ENCODE results near the gene KLK10. TPM values are rescaled to one million over a fixed set of nuclear protein-coding genes. Genes with fewer than 3 reads are reported as not detected.

The KLK10 gene
- polyA plus RNA-seq, 1 of the 3 experiments (the other 2 are of a cell fraction): not detected

- no peak for TF ChIP-seq CHD2 (IDR thresholded peaks at IDR 0.05; ENCODE audit: low read length, partially characterized antibody)
- no peak for TF ChIP-seq FOXM1 (IDR thresholded peaks at IDR 0.05; ENCODE audit: low read depth)
- TF ChIP-seq, protein P1, sequence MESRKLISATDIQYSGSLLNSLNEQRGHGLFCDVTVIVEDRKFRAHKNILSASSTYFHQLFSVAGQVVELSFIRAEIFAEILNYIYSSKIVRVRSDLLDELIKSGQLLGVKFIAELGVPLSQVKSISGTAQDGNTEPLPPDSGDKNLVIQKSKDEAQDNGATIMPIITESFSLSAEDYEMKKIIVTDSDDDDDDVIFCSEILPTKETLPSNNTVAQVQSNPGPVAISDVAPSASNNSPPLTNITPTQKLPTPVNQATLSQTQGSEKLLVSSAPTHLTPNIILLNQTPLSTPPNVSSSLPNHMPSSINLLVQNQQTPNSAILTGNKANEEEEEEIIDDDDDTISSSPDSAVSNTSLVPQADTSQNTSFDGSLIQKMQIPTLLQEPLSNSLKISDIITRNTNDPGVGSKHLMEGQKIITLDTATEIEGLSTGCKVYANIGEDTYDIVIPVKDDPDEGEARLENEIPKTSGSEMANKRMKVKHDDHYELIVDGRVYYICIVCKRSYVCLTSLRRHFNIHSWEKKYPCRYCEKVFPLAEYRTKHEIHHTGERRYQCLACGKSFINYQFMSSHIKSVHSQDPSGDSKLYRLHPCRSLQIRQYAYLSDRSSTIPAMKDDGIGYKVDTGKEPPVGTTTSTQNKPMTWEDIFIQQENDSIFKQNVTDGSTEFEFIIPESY (IDR thresholded peaks at IDR 0.05; ENCODE audit: borderline replicate concordance, low read depth): no peak
- no peak for TF ChIP-seq GABPA (IDR thresholded peaks at IDR 0.05; ENCODE audit: low read depth)
Observed at GRCh38 chr19:51002542-51003311, 16.8 kb downstream of the KLK10 start (continued).

- Histone ChIP-seq H2AFZ (ENCODE audit: low read depth) (no peak overlapping the region), H3K79me2 (ENCODE audit: insufficient read depth) (no peaks in the 10 kb centered on the region), H3K9ac (no peak overlapping the region), H3K9me2 (no peaks in the 10 kb centered on the region), H3K4me2 (no peak overlapping the region), H3K4me1 (ENCODE audit: control insufficient read depth in 1 of 2, insufficient read depth in 2 of 2, low read depth in 1 of 2, low read length in 1 of 2) (no peaks in the 10 kb centered on the region), H3K27me3 (ENCODE audit: insufficient read depth) (peaks cover 20% of the 10 kb centered on the region; the same call in 1 of the 2 replicates), H3F3A (replicated peaks; ENCODE audit: insufficient read depth) (no peaks in the 10 kb centered on the region), H3K4me3 (ENCODE audit: low read depth in 2 of 2, low read length in 1 of 2) (no peak overlapping the region), H3K9me3 (no peaks in the 10 kb centered on the region), H3K27ac (ENCODE audit: low read depth in 2 of 2, low read length in 1 of 2) (no peak overlapping the region), H3K36me3 (replicated peaks in 1 of 2; ENCODE audit: control insufficient read depth in 1 of 2, insufficient read depth in 2 of 2, low read length in 1 of 2) (no peaks in the 10 kb centered on the region), H4K20me1 (ENCODE audit: insufficient read depth) (no peaks in the 10 kb centered on the region)
- ChIA-PET CTCF (no interaction called here), POLR2A (no interaction called here)
- DNase-seq: no peak
- TF ChIP-seq TCF12 (IDR thresholded peaks at IDR 0.05): no peak
- no peak for TF ChIP-seq RCOR1 (IDR thresholded peaks at IDR 0.05; ENCODE audit: low read length)
- TF ChIP-seq RAD21 (IDR thresholded peaks at IDR 0.05; ENCODE audit: low read length): no peak
- TF ChIP-seq, protein P2, sequence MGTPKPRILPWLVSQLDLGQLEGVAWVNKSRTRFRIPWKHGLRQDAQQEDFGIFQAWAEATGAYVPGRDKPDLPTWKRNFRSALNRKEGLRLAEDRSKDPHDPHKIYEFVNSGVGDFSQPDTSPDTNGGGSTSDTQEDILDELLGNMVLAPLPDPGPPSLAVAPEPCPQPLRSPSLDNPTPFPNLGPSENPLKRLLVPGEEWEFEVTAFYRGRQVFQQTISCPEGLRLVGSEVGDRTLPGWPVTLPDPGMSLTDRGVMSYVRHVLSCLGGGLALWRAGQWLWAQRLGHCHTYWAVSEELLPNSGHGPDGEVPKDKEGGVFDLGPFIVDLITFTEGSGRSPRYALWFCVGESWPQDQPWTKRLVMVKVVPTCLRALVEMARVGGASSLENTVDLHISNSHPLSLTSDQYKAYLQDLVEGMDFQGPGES (IDR thresholded peaks at IDR 0.05; ENCODE audit: low read depth, low read length): no peak
- TF ChIP-seq NRF1 (IDR thresholded peaks at IDR 0.05; ENCODE audit: low read depth, low read length): no peak
- 26% methylated on average over 11 of the region's 12 CpGs for WGBS (ENCODE audit: low lambda C conversion rate)
Observed at GRCh38 chr19:51002089-51002532, 17.4 kb downstream of the KLK10 start.

GRCh38 chr19:51001515-51001914 is 18.0 kb downstream of the KLK10 start, which contains the start of gene KLK8:
KLK8 (minus strand) TSS chr19:51001604; CDS start chr19:51001167, 437 bp downstream.
- H3K79me2 ChIP-seq (ENCODE audit: insufficient read depth): no peaks in the 10 kb centered on the region
- H4K20me1 ChIP-seq (ENCODE audit: insufficient read depth): no peaks in the 10 kb centered on the region
- no peak within 1 kb of the TSS for H3K27ac ChIP-seq (ENCODE audit: low read depth in 2 of 2, low read length in 1 of 2)
- peaks cover 20% of the 10 kb centered on the region; the same call in 1 of the 2 replicates for H3K27me3 ChIP-seq (ENCODE audit: insufficient read depth)
- WGBS (ENCODE audit: low lambda C conversion rate): 10% methylated on average over 7 of the region's 7 CpGs
- H3K4me1 ChIP-seq (ENCODE audit: control insufficient read depth in 1 of 2, insufficient read depth in 2 of 2, low read depth in 1 of 2, low read length in 1 of 2): no peaks in the 10 kb centered on the region
- no peaks in the 10 kb centered on the region for H3F3A ChIP-seq (replicated peaks; ENCODE audit: insufficient read depth)
- H3K36me3 ChIP-seq (replicated peaks in 1 of 2; ENCODE audit: control insufficient read depth in 1 of 2, insufficient read depth in 2 of 2, low read length in 1 of 2): no peaks in the 10 kb centered on the region
- H3K9me2 ChIP-seq: no peaks in the 10 kb centered on the region
- H3K9me3 ChIP-seq: no peaks in the 10 kb centered on the region
- no peak within 1 kb of the TSS for H3K4me3 ChIP-seq (ENCODE audit: low read depth in 2 of 2, low read length in 1 of 2)
- POLR2A ChIA-PET: no interaction called here
- no peak within 1 kb of the TSS for H3K9ac ChIP-seq
- H2AFZ ChIP-seq (ENCODE audit: low read depth): no peak within 1 kb of the TSS
- no peak for DNase-seq
- CTCF ChIA-PET: interaction anchor here (0.8 kb wide), 1 partner anchor 15 kb away, joined by 3 read pairs; no protein-coding TSS in a partner anchor
- no peak within 1 kb of the TSS for H3K4me2 ChIP-seq
- TF ChIP-seq EP300 (IDR thresholded peaks at IDR 0.05; ENCODE audit: borderline replicate concordance in 1 of 2, low read depth in 1 of 2, low read length in 1 of 2): no peak
- TF ChIP-seq RFX5 (IDR thresholded peaks at IDR 0.05; ENCODE audit: low read length): no peak
- no peak for TF ChIP-seq GATA2 (CRISPR knock-in tag; IDR thresholded peaks at IDR 0.05)
- no peak for TF ChIP-seq FOXM1 (IDR thresholded peaks at IDR 0.05; ENCODE audit: low read depth)
- TF ChIP-seq, protein P3, sequence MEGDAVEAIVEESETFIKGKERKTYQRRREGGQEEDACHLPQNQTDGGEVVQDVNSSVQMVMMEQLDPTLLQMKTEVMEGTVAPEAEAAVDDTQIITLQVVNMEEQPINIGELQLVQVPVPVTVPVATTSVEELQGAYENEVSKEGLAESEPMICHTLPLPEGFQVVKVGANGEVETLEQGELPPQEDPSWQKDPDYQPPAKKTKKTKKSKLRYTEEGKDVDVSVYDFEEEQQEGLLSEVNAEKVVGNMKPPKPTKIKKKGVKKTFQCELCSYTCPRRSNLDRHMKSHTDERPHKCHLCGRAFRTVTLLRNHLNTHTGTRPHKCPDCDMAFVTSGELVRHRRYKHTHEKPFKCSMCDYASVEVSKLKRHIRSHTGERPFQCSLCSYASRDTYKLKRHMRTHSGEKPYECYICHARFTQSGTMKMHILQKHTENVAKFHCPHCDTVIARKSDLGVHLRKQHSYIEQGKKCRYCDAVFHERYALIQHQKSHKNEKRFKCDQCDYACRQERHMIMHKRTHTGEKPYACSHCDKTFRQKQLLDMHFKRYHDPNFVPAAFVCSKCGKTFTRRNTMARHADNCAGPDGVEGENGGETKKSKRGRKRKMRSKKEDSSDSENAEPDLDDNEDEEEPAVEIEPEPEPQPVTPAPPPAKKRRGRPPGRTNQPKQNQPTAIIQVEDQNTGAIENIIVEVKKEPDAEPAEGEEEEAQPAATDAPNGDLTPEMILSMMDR (IDR thresholded peaks at IDR 0.05): no peak
- no peak for TF ChIP-seq GABPA (IDR thresholded peaks at IDR 0.05; ENCODE audit: low read depth)
- TF ChIP-seq FOSL2 (IDR thresholded peaks at IDR 0.05; ENCODE audit: borderline replicate concordance, low read depth): no peak
- TF ChIP-seq, protein P4, sequence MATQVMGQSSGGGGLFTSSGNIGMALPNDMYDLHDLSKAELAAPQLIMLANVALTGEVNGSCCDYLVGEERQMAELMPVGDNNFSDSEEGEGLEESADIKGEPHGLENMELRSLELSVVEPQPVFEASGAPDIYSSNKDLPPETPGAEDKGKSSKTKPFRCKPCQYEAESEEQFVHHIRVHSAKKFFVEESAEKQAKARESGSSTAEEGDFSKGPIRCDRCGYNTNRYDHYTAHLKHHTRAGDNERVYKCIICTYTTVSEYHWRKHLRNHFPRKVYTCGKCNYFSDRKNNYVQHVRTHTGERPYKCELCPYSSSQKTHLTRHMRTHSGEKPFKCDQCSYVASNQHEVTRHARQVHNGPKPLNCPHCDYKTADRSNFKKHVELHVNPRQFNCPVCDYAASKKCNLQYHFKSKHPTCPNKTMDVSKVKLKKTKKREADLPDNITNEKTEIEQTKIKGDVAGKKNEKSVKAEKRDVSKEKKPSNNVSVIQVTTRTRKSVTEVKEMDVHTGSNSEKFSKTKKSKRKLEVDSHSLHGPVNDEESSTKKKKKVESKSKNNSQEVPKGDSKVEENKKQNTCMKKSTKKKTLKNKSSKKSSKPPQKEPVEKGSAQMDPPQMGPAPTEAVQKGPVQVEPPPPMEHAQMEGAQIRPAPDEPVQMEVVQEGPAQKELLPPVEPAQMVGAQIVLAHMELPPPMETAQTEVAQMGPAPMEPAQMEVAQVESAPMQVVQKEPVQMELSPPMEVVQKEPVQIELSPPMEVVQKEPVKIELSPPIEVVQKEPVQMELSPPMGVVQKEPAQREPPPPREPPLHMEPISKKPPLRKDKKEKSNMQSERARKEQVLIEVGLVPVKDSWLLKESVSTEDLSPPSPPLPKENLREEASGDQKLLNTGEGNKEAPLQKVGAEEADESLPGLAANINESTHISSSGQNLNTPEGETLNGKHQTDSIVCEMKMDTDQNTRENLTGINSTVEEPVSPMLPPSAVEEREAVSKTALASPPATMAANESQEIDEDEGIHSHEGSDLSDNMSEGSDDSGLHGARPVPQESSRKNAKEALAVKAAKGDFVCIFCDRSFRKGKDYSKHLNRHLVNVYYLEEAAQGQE (IDR thresholded peaks at IDR 0.05; ENCODE audit: low read depth, low read length): no peak
